SK-N-SH (cell line): Measurements from ENCODE around the gene TRPM1. TPM values are rescaled to one million over a fixed set of nuclear protein-coding genes. Genes with fewer than 3 reads are reported as not detected.

ENCODE experiments used
- CTCF ChIA-PET: fragments of 300-600, 350-600 bp; formaldehyde crosslinking; extraction: SDS; loops from one replicate; lab custom pipeline; 2021; lab: Yijun Ruan, JAX
- POLR2A ChIA-PET: fragments of 350-600 bp; sonication (Branson Sonifier 250); formaldehyde crosslinking; extraction: SDS; loops from one replicate; lab custom pipeline; 2020; ENCODE audit warnings: antibody characterized with exemption, inconsistent platforms; lab: Yijun Ruan, JAX
- DNase-seq: peaks from one replicate; pipeline ENCODE4 v3.0.0; 2012
- H2AFZ ChIP-seq: fragments of 200-600 bp; sonication (generic); 2 replicates; pipeline ENCODE4 v1.8.1; 2016; ENCODE audit warnings: antibody characterized with exemption, mild to moderate bottlenecking, low read depth
- H3F3A ChIP-seq: fragments of 200-600 bp; sonication (generic); replicated peaks from 2 replicates; pipeline ENCODE3; 2016; ENCODE audit warnings: antibody characterized with exemption, mild to moderate bottlenecking; ENCODE audit not compliant: insufficient read depth
- H3K27ac ChIP-seq, 2 experiments: fragments of 200-500 bp in 1 of 2; fragments of 200-600 bp in 1 of 2; sonication (Bioruptor generic) in 1 of 2; sonication (generic), shearing (Covaris generic) in 1 of 2; 2 replicates each; pipeline versions ENCODE4 v1.5.1 to v1.6.1; 2014 to 2016; ENCODE audit warnings: low read depth in 2 of 2, inconsistent platforms in 1 of 2, low read length in 1 of 2, mild to moderate bottlenecking in 1 of 2, mixed read lengths in 1 of 2
- H3K27me3 ChIP-seq: fragments of 200-600 bp; sonication (generic), shearing (Covaris generic); 2 replicates; pipeline ENCODE4 v1.6.1; 2016; ENCODE audit warnings: mixed run types; ENCODE audit not compliant: insufficient read depth
- H3K36me3 ChIP-seq, 2 experiments: fragments of 200-500 bp in 1 of 2; fragments of 200-600 bp in 1 of 2; sonication (Bioruptor generic) in 1 of 2; sonication (generic) in 1 of 2; replicated peaks in 1 of 2; 2 replicates each; pipeline versions ENCODE3 to v1.5.1; 2014 to 2016; ENCODE audit warnings: low read length in 1 of 2, mild to moderate bottlenecking in 1 of 2; ENCODE audit not compliant: insufficient read depth in 2 of 2, control insufficient read depth in 1 of 2
- H3K4me1 ChIP-seq, 2 experiments: fragments of 200-500 bp in 1 of 2; fragments of 200-600 bp in 1 of 2; sonication (Bioruptor generic) in 1 of 2; sonication (generic), shearing (Covaris generic) in 1 of 2; 2 replicates each; pipeline versions ENCODE4 v1.5.1 to v1.6.1; 2014 to 2016; ENCODE audit warnings: low read depth in 1 of 2, low read length in 1 of 2, mixed run types in 1 of 2; ENCODE audit not compliant: insufficient read depth in 2 of 2, control insufficient read depth in 1 of 2
- H3K4me2 ChIP-seq: fragments of 200-600 bp; sonication (generic), shearing (Covaris generic); 2 replicates; pipeline ENCODE4 v1.6.1; 2017; ENCODE audit warnings: mixed run types
- H3K4me3 ChIP-seq, 2 experiments: fragments of 200-500 bp in 1 of 2; fragments of 200-600 bp in 1 of 2; sonication (Bioruptor generic) in 1 of 2; sonication (generic), shearing (Covaris generic) in 1 of 2; 2 replicates each; pipeline versions ENCODE4 v1.5.1 to v1.8.1; 2014 to 2016; ENCODE audit warnings: low read depth in 2 of 2, inconsistent platforms in 1 of 2, low read length in 1 of 2, mild to moderate bottlenecking in 1 of 2, mixed read lengths in 1 of 2, moderate library complexity in 1 of 2
- H3K79me2 ChIP-seq: fragments of 200-600 bp; sonication (generic); 2 replicates; pipeline ENCODE4 v1.8.1; 2017; ENCODE audit warnings: mild to moderate bottlenecking; ENCODE audit not compliant: insufficient read depth
- H3K9ac ChIP-seq: fragments of 200-600 bp; sonication (generic); 2 replicates; pipeline ENCODE4 v1.6.1; 2017; ENCODE audit warnings: mixed run types
- H3K9me2 ChIP-seq: fragments of 200-600 bp; sonication (generic); 2 replicates; pipeline ENCODE4 v1.6.1; 2017; ENCODE audit warnings: mixed run types
- H3K9me3 ChIP-seq: fragments of 200-600 bp; sonication (generic); 2 replicates; pipeline ENCODE4 v1.6.1; 2017; ENCODE audit warnings: mixed run types, mild to moderate bottlenecking, moderate library complexity
- H4K20me1 ChIP-seq: fragments of 200-600 bp; sonication (generic); 2 replicates; pipeline ENCODE4 v1.6.1; 2017; ENCODE audit warnings: mild to moderate bottlenecking, mixed run types; ENCODE audit not compliant: insufficient read depth
- FOSL2 ChIP-seq: IDR thresholded peaks from 2 replicates; pipeline ENCODE4 v1.4.0; 2012; ENCODE audit warnings: low read depth, mild to moderate bottlenecking, moderate library complexity, borderline replicate concordance
- FOXJ3 ChIP-seq: sonication (generic); formaldehyde crosslinking; IDR thresholded peaks from 2 replicates; pipeline ENCODE4 v1.5.1; 2020; ENCODE audit warnings: mild to moderate bottlenecking, missing genetic modification reagents
- FOXM1 ChIP-seq: IDR thresholded peaks from 2 replicates; pipeline ENCODE4 v1.4.0; 2012; ENCODE audit warnings: low read depth, mild to moderate bottlenecking
- GABPA ChIP-seq: IDR thresholded peaks from 2 replicates; pipeline ENCODE4 v1.4.0; 2012; ENCODE audit warnings: low read depth, mild to moderate bottlenecking
- GATA2 ChIP-seq: sonication (generic); formaldehyde crosslinking; IDR thresholded peaks from 2 replicates; pipeline ENCODE4 v1.5.0; 2020; ENCODE audit warnings: mild to moderate bottlenecking, missing genetic modification reagents
- JUND ChIP-seq: IDR thresholded peaks from 2 replicates; pipeline ENCODE4 v1.4.0; 2012
- NFIC ChIP-seq: IDR thresholded peaks from 2 replicates; pipeline ENCODE4 v1.4.0; 2012; ENCODE audit warnings: borderline replicate concordance
- RAD21 ChIP-seq: IDR thresholded peaks from 2 replicates; pipeline ENCODE4 v1.6.1; 2012; ENCODE audit warnings: mild to moderate bottlenecking, low read length
- RCOR1 ChIP-seq: fragments of 150-350 bp; IDR thresholded peaks from 2 replicates; pipeline ENCODE4 v1.6.1; 2017; ENCODE audit warnings: antibody characterized with exemption, low read length
- SMC3 ChIP-seq: IDR thresholded peaks from 2 replicates; pipeline ENCODE4 v1.6.1; 2012; ENCODE audit warnings: low read depth, low read length, improper control_type of control experiment
- TAF1 ChIP-seq: IDR thresholded peaks from 2 replicates; pipeline ENCODE4 v1.6.1; 2012; ENCODE audit warnings: low read depth, mild to moderate bottlenecking, low read length, moderate library complexity, borderline replicate concordance
- TCF12 ChIP-seq: IDR thresholded peaks from 2 replicates; pipeline ENCODE4 v1.4.0; 2012
- WGBS: methylation state at CpG from one replicate; pipeline ENCODE4 v1.1.6; 2017; ENCODE audit warnings: low lambda C conversion rate; 5-methylcytosine and 5-hydroxymethylcytosine counted together
- polyA plus RNA-seq, 3 experiments: library from polyadenylated mRNA; depleted of rRNA; stranded (reverse); fragments of >200 nt; gene quantifications; 2 replicates each; pipeline ENCODE4 v1.2.3, GENCODE V29; 2012
- TF ChIP-seq, protein P1 (sequence below): fragments of 200-600 bp; sonication (generic); IDR thresholded peaks from 2 replicates; pipeline ENCODE4 v1.6.1; 2017; ENCODE audit warnings: antibody characterized with exemption, mild to moderate bottlenecking, moderate library complexity
- TF ChIP-seq, protein P2 (sequence below): fragments of 150-350 bp; IDR thresholded peaks from 2 replicates; pipeline ENCODE4 v1.6.1; 2016; ENCODE audit warnings: mild to moderate bottlenecking, low read depth, low read length
- TF ChIP-seq, protein P3 (sequence below): IDR thresholded peaks from 2 replicates; pipeline ENCODE4 v1.4.0; 2012; ENCODE audit warnings: low read depth, borderline replicate concordance

The TRPM1 gene
- polyA plus RNA-seq, 1 of the 3 experiments (the other 2 are of a cell fraction), result not detected

DNA sequence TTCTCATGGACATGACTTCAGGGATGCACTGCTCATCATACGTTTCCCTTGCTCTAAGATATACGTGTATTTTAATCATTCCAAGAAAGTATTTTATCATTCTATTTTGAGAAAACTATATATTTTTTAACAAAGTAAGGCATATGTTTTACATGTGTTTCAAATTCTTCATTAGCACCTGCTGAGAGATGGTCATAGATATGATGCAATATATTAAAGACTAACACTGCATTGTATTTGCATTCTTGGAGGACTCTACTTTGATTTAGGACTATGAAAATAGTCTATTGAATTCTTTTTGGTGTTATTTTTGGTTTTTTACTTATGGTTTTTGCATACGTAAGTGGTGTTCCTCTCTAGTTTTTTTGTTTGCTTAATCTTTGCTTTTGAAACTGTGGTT lies 55.9 kb downstream of the TRPM1 start:
- no peak overlapping the region for H3K9ac ChIP-seq
- DNase-seq, result no peak
- no peak overlapping the region for H3K4me2 ChIP-seq
- H3K4me1 ChIP-seq, result no peaks in the 10 kb centered on the region
- H2AFZ ChIP-seq, result no peak overlapping the region
- H3K9me3 ChIP-seq, result no peaks in the 10 kb centered on the region
- no peaks in the 10 kb centered on the region for H4K20me1 ChIP-seq
- no peaks in the 10 kb centered on the region for H3K27me3 ChIP-seq
- H3K79me2 ChIP-seq, result no peaks in the 10 kb centered on the region
- H3K4me3 ChIP-seq, result no peak overlapping the region
- TF ChIP-seq, protein P1, sequence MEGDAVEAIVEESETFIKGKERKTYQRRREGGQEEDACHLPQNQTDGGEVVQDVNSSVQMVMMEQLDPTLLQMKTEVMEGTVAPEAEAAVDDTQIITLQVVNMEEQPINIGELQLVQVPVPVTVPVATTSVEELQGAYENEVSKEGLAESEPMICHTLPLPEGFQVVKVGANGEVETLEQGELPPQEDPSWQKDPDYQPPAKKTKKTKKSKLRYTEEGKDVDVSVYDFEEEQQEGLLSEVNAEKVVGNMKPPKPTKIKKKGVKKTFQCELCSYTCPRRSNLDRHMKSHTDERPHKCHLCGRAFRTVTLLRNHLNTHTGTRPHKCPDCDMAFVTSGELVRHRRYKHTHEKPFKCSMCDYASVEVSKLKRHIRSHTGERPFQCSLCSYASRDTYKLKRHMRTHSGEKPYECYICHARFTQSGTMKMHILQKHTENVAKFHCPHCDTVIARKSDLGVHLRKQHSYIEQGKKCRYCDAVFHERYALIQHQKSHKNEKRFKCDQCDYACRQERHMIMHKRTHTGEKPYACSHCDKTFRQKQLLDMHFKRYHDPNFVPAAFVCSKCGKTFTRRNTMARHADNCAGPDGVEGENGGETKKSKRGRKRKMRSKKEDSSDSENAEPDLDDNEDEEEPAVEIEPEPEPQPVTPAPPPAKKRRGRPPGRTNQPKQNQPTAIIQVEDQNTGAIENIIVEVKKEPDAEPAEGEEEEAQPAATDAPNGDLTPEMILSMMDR, result no peak
- TF ChIP-seq RCOR1 (no peak), SMC3 (no peak), JUND (no peak), GATA2 (CRISPR knock-in tag) (no peak), GABPA (no peak), NFIC (no peak), RAD21 (no peak), FOXJ3 (CRISPR knock-in tag) (no peak), TCF12 (no peak), FOXM1 (no peak), FOSL2 (no peak), TAF1 (no peak)
- TF ChIP-seq, protein P2, sequence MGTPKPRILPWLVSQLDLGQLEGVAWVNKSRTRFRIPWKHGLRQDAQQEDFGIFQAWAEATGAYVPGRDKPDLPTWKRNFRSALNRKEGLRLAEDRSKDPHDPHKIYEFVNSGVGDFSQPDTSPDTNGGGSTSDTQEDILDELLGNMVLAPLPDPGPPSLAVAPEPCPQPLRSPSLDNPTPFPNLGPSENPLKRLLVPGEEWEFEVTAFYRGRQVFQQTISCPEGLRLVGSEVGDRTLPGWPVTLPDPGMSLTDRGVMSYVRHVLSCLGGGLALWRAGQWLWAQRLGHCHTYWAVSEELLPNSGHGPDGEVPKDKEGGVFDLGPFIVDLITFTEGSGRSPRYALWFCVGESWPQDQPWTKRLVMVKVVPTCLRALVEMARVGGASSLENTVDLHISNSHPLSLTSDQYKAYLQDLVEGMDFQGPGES, result no peak
- TF ChIP-seq, protein P3, sequence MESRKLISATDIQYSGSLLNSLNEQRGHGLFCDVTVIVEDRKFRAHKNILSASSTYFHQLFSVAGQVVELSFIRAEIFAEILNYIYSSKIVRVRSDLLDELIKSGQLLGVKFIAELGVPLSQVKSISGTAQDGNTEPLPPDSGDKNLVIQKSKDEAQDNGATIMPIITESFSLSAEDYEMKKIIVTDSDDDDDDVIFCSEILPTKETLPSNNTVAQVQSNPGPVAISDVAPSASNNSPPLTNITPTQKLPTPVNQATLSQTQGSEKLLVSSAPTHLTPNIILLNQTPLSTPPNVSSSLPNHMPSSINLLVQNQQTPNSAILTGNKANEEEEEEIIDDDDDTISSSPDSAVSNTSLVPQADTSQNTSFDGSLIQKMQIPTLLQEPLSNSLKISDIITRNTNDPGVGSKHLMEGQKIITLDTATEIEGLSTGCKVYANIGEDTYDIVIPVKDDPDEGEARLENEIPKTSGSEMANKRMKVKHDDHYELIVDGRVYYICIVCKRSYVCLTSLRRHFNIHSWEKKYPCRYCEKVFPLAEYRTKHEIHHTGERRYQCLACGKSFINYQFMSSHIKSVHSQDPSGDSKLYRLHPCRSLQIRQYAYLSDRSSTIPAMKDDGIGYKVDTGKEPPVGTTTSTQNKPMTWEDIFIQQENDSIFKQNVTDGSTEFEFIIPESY, result no peak
- TF ChIP-seq, all 33 proteins: peak for 0
- H3K36me3 ChIP-seq, result no peaks in the 10 kb centered on the region
- ChIA-PET POLR2A (no interaction called here), CTCF (interaction anchor here (1.5 kb wide), 1 partner anchor 16 kb away, joined by 7 read pairs; no protein-coding TSS in a partner anchor)
- H3F3A ChIP-seq, result no peaks in the 10 kb centered on the region
- WGBS, result 64% methylated on average over 3 of the region's 3 CpGs
- H3K27ac ChIP-seq, result no peak overlapping the region
- H3K9me2 ChIP-seq, result no peaks in the 10 kb centered on the region
